Measurements from ENCODE around the gene SMTN.

GRCh38 chr22:31120230-31120629, 39.1 kb downstream of the SMTN start:
- TF ChIP-seq POLR2AphosphoS5 (IDR thresholded peaks at IDR 0.05; ENCODE audit: low read depth) (no peak), CTCF (IDR thresholded peaks at IDR 0.05; ENCODE audit: insufficient read depth, low read length) (no peak), REST (IDR thresholded peaks at IDR 0.05; ENCODE audit: insufficient replicate concordance, low read depth) (no peak), GABPA (IDR thresholded peaks at IDR 0.05; ENCODE audit: low read depth) (no peak)

All from HL-60 (cell line).